Left renal pelvis (tissue), 4 donors: ENCODE results near the gene C10orf88. TPM values are rescaled to one million over a fixed set of nuclear protein-coding genes. Genes with fewer than 3 reads are reported as not detected.

Experiments
- polyA plus RNA-seq, 4 donors: library from polyadenylated mRNA; unstranded; fragments of 120-200 nt; gene quantifications; one replicate each; pipeline ENCODE4 v1.2.1, GENCODE V29; 2013; ENCODE audit not compliant: insufficient read length in 4 of 4

C10orf88 gene
- polyA plus RNA-seq, 4 donors, result 18.4 to 22.5 (median 19.9) TPM

Other genes starting within 250 kb of the C10orf88 start
- 1 to 10 TPM; 1.6 to 2.0 (median 2.0) TPM for gene CUZD1, start 108.4 kb downstream of the C10orf88 start, polyA plus RNA-seq
- 1 to 10 TPM; 3.9 to 7.8 (median 6.4) TPM for gene FAM24B, start 74.6 kb downstream of the C10orf88 start, polyA plus RNA-seq
- not detected for gene FAM24A, start 43.6 kb downstream of the C10orf88 start, polyA plus RNA-seq
- gene PSTK, start 26.2 kb upstream of the C10orf88 start, polyA plus RNA-seq, result 10 to 100 TPM in 2 of 4 donors, 1 to 10 TPM in 2; 8.4 to 11.6 (median 9.4) TPM
- 10 to 100 TPM; 20.2 to 27.2 (median 25.5) TPM for gene IKZF5, start 54.6 kb upstream of the C10orf88 start, polyA plus RNA-seq
- 10 to 100 TPM; 19.8 to 28.3 (median 24.6) TPM for gene ACADSB, start 54.8 kb upstream of the C10orf88 start, polyA plus RNA-seq
- under 1 TPM in 2 of 4 donors, not detected in 2; 0.21 to 0.26 TPM for gene HMX3, start 181.7 kb upstream of the C10orf88 start, polyA plus RNA-seq
- 1 to 10 TPM in 3 of 4 donors, not detected in 1; 1.0 to 2.8 (median 1.3) TPM for gene HMX2, start 193.9 kb upstream of the C10orf88 start, polyA plus RNA-seq
- 100 to 1,000 TPM in 3 of 4 donors, 10 to 100 TPM in 1; 91.8 to 138 (median 121) TPM for gene BUB3, start 200.2 kb upstream of the C10orf88 start, polyA plus RNA-seq